Measurements from ENCODE around the gene ANKRD37.
"Not testable (repeated sequence)": the region's sequence is repeated elsewhere in the genome, so short reads cannot be mapped to it uniquely, and the experiment has no call there.

Gene ANKRD37, protein sequence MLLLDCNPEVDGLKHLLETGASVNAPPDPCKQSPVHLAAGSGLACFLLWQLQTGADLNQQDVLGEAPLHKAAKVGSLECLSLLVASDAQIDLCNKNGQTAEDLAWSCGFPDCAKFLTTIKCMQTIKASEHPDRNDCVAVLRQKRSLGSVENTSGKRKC

DNA sequence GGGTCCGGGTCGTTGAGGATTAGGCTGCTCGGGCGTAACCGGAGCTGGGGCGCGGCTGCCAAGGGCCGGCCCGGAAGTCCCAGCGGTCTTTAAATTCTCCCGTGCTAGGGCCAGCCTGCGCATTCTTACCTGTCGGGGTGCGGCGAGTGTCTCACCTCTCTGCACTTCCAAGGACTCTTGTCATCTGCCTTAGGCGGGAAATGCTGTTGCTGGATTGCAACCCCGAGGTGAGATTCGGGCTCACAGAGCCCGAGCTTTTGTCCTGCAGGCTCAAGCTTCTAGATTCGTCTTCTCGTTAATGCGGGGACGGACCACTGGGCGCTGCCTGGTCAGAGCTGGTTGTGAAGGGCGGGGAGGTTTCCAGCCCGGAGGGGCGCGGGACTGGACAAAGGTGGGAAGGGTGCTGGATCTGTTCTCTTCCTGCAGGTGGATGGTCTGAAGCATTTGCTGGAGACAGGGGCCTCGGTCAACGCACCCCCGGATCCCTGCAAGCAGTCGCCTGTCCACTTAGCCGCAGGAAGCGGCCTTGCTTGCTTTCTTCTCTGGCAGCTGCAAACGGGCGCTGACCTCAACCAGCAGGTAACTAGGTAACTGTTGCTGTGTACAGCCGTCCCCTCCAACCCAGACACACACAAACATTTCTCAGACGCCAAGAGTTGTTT is at the start of gene ANKRD37:
Gene ANKRD37, plus strand, starts transcription at position 118 of the 662 bp plus-strand sequence. Its CDS starts 83 bp downstream, at position 201.
- DNase-seq = no peak

DNA sequence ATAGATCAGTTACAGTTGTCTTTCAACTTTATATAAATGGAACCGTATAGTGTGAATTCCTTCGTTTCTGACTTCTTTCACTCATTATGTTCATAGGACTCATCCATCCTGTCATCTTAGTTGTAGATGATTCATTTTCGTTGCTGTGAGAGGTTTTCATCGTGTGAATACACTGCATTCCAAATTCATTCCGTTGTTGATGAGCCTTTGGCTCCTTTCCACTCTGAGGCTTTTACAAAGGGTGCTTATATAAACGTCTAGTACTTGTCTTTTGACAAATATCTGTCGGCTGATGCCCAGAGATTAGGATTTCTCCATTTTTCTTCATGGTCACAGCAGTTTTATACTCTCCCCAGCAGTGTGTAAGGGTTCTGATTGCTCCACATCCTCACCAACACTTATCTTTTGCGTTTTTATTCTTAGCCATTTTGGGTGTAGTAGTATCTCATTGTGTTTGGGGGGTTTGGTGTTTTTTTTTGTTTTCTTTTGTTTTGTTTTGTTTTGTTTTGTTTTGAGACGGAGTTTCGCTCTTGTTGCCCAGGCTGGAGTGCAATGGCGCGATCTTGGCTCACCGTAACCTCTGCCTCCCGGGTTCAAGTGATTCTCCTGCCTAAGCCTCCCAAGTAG is 49.6 kb upstream of the ANKRD37 start:
- DNase-seq = no peak

DNA sequence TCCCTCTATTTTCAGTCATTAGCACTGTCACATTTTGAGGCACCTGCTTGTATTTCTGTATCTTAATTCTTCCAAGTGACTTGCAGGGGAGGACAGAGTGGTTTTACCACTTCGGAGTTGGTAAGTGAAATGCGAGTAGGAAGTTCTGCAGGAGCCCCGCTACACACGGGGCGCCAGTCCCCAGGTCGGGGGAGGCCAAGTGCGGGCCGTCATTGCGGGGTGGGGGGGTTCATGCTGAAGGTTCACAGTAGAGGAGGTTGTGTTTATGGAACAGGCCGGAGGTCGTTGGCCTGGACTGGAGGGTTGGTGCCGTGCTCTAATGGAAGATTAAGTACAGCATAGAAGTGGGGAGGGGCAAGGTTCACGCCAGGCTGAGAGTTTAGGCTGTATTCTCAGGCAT is 45.0 kb upstream of the ANKRD37 start:
- no peak for DNase-seq

DNA sequence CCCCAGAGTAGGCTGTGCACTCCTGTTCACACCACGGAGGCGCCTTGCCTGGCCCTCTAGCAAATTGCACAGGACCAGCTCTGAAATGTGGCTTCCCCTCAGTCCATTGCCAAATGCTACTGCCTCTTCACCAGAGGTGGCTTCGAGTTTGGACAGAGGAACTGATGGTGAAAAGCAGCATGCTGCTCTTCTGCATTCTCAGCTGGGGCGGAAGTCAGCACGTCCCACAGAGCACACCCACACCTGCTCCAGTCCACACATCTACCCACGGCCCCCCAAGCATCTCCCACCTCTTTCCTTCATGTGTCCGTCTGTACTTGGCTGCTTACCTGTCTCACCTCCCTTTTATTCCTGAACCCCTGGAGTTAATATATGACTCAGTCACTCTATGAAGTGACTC is 44.4 kb upstream of the ANKRD37 start:
- no peak for DNase-seq

DNA sequence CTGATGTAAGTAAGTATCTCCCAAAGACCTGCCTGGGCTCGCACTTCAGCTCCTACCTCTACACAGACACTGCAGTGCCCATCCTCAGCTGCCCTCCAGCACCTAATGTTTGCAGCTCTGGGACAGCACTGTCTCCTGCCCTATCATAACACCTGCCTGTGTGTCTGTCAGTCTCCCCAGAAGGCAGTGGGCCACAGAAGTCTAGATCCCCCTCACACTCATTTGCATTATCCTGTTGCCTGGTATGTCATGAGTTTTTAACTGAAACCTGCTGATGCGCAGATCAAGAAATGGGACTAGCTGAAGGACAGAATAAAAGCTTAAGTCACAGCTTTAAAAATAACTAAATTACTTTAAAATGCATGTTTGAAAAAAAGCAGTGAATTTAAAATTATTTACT is 43.9 kb upstream of the ANKRD37 start:
- DNase-seq = no peak

DNA sequence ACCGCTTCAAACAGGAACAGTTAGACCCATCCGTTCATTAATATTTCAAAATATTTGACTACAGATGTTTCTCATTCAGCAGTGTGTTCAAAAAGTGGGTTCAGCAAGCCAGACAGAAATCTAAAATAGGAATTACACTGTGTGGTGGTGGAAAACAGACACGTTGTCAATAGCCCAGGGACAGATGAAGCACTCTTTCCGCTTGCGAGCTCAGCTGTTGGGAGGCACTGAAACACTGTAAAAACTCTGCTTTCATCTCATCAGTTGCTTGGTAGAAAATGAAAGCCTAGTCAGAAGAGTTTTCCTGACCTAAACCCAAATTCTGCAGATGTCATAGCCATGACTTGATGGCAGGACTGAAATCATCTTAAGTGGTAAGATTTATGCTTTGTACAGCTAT is 39.4 kb upstream of the ANKRD37 start:
- DNase-seq = no peak

DNA sequence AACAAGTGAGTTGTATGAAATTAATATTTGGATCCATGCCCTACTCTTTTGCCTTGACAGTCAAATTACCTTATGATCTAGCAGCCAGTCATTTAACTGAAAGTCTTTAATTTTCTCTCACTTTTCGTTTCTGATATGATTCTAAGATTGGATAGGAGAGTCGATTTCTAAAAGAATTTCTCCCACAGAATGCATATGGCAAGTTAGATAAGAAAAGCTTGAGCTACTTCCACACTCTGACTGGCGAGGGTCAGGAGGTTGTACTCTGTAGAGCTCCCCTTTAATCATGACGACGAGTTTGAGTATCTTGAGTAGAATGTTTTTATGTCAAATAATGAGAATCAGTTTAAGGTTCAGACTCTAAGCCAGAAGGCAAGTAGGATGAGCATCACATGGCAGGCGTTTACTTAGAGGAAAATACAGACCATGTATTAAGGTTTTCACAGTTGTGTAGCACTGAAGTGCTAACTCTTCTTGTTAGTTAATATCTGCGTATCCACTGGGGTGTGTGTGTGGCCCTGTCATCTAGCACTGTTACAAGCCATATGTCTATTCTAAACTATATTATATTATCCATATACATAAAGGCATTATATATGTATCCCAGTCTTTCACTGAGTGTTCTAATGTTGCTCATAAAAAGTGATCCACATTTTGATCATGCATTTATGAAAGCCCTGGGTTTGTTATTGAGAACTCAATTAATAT is 38.8 kb upstream of the ANKRD37 start:
- DNase-seq = no peak

DNA sequence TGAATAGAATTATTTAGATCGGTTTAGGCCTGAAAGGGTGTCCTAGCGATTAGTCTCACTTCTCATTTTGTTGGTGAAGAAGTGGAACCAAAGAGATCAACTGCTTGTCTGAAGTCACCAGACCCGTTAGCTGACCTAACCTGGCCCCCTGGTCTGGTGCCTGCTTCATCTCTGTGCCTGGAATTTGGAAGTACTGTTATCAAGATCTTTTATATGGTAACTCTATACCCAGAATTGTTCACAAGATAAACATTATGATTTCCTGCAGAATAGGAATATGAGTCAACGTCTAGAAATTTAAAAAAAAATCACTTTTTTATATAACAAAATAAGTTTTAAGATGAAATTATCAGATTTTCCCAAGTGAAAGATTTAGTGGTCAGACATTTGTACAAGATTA is 38.1 kb upstream of the ANKRD37 start:
- DNase-seq = no peak

DNA sequence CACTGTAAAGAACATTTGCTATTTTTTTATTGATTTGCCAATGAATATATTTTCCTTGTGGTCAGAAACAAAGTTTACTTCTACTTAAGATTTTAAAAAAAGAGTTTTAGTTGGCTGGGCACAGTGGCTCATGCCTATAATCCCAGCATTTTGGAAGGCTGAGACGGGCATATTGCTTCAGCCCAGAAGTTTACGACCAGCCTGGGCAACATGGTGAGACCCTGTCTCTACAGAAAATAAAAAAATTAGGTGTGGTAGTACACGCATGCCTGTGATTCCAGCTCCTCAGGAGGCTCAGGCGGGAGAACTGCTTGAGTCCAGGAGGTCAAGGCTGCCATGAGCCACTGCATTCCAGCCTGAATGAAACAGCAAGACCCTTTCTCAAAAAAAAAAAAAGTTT is 37.7 kb upstream of the ANKRD37 start:
- DNase-seq = no peak

DNA sequence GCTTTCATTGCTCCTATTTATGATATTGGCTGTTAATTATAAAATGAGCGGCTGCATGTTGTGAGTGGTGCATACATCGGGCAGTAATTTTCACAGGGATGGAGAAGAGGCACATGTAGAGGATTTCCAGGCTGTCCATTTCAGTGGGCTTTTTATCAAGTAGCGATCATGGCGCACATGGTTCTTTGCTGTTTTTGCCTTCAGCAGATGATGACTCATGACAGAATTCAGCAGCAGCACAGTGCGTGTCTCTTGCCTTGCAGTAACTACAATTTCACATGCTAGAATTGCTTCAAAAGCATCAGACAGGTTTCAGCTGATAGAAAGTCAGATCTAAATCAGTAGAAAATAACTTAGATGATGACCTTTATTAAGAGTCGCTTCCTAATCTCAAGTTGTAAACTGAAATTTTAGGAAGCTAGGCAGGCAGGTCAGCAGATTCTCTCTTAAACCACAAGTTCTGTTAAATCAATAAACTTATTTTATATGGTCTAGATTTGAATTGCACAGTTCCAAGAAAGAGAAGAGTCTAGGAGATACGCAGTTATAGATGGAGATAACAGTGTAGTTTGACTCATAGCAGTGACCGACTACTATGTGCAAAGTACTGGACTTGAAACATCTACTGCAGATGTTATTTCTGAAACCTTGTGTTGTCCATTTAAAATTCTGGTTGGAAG is 36.7 kb upstream of the ANKRD37 start:
- no peak for DNase-seq

DNA sequence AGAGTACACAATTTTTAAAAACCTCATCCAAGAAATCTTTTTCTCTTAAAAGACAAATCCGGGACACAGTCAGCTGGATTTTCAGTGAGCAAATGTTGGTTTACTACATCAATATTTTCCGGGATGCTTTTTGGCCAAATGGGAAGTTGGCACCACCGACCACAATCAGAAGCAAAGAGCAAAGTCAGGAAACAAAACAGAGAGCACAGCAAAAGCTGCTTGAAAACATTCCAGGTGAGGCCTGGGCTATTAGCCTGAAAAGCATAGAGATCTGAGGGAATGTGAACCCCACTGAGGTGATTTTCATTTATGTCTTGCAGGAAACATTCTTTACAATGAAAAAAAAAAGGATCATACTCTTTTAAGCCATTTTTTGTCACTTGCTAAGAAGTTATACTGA is 34.8 kb upstream of the ANKRD37 start:
- DNase-seq = no peak

DNA sequence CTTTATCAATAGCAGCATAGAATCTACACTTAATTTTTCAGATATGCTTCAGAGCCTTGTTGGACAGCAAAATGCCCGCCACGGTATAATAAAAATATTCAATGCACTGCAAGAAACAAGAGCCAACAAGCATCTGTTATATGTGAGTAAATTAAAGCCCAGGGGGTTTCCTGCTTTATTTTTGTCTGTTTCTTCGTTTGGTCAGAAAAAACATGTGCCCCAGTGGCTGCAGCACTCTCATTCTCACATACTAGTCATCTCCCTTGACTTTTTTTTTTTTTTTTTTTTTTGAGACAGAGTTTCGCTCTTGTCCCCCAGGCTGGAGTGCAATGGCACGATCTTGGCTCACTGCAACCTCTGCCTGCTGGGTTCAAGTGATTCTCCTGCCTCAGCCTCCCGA is 34.1 kb upstream of the ANKRD37 start:
- not testable (repeated sequence) for DNase-seq

DNA sequence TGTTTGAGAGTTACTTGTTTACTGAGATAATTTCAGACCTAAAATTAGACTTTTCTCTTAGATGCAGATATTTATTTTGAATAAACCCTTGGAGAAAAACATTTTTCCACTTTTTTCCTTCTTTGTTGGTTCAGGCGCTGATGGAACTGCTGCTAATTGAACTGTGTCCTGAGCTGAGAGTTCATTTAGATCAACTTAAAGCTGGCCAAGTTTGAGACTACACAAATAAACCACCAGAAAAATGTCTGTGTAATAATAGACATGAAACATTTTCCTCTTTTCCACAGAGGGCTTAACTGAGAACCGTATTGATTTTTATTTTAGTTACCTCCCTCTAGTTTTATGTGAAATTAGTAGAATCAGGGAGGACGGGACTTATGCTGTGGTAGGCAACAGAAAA is 33.4 kb upstream of the ANKRD37 start:
- DNase-seq = no peak

DNA sequence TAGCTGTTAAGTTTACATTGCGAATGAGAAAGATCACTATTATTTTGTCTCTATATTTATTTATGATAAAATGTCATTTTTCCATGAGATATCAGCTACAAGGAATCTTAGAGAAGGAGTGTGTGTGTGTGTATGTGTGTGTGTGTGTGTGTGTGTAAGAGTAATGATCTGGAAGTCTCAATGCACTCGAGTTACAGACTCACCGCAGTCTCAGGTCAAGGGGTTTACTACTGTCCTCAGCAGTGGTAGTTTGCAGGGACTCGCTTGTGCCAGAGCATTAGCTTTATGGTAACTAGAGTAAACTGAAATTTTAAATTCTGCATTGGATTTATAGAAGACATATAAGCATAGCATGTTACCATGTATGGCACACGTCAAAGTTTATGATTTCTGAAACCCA is 31.8 kb upstream of the ANKRD37 start:
- no peak for DNase-seq

DNA sequence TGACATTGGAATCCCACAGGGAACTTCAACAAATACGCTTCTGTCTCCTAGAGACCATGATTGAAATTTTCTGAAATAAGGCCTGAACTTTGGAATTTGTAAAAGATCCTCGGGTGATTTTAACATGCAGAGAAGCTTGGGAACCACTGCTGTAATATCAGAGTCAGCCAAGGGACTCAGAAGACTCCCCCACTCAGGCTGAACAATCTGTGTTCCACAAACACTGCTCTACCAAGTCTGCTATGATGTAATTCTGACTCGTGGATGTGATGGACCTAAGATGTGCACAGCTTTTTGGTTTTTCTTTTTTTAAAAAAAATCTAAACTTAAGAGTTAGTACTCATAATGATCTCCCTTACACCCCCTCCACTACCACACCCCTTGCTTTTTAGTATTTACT is 26.9 kb upstream of the ANKRD37 start:
- no peak for DNase-seq

DNA sequence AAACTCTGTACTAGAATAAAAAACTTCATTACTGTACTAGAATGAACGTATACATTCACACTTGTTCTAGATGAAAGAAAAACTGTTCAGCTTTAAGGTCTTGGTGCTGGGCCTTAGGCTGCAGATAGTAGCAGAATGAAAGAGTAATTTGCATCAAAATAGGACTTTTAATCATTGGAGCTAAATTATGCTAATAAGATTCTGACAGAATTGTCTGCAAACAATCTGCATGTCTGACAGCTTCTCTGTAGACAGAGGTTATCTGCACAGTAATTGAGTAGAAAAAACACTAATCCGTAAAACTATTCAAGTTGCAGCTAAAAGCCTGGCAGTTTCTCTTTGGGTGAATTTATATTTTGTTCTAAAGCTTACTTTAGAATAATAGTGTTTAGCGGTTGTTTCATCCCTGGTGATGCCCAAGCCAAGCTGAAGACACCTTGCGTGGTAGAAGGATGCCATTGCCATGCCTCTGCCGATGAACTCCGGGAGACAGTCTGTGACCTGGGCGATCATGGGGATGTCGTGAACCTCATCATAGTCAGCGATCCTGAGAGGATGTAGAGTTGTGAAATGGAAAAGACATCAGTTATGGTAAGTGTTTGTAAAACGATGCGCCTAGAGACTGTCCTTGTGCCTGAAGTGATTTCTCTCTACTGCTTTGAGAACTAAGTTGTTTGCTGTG is 26.2 kb upstream of the ANKRD37 start:
- DNase-seq = no peak

DNA sequence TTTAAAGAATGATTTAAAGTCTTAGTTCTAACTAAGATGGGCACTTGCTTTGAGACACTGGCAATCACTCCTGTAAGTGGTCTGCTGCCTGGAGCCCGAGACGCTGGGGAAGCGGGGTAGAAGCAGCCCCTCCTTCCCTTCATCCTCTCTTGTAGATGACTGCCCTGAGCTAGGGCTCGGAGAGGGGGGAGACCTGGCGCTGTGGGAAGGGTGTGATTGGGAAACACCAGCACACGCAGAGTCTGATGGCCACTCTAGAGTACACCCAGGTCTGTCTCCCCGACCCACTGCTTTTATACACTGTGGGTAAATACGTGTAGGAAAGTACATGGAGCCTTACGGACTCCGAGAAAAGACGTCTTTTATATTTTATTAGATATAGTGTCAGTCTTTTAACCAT is 24.9 kb upstream of the ANKRD37 start:
- no peak for DNase-seq

DNA sequence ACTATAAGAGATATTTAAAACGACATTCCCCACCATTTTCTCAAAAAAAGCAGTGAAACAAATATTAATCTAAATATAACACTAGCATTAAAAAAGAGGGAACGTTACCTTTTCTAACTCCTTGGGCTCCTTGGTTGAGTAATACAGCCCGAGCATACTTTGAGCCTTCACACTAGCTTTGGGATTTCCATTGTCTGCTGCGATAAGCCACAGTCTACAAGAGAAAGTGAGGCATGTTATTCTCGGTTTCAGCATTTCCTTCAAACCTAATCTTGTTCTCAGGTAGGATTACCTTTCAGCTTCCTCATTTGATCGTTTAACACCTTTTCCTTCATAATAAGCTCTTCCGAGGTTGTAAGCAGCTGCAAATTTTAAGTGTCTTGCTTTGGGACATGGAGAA is 22.6 kb upstream of the ANKRD37 start:
- no peak for DNase-seq

DNA sequence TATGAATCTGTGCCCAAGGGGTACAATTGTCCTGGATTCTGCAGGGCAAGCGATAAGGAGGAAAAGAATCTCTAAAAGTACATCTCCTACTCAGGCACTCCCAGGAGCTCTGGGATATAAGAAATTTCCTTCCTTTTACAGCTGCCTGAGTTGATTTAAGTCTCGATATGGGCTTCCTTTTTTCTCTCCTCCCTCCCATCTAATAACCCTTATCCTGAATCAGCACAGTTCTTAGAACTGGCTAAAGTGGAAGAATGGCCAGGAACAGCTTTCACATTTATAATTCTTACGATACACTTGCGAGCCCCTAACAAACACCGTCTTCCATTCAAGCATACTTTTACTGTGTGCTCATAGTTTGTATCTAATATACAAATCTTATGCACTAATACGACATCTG is 22.1 kb upstream of the ANKRD37 start:
- no peak for DNase-seq

DNA sequence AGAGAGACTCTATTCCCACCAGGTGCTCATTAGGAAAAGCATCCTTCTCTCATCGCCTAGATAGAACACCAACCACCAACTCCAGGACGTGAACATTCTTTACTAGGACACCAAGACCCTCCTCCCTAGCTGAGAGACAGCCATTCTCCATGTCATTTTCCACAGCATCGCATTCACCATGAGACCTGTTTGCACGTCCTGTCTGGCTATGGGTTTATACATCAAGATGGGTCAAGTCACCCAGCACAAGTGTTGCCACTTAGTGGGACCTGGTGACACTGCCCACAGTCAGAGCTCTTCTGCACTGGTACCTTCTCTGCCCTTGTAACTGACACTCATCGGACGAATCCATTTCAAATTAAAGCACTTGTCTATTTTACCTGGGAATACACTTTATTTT is 18.4 kb upstream of the ANKRD37 start:
- no peak for DNase-seq

DNA sequence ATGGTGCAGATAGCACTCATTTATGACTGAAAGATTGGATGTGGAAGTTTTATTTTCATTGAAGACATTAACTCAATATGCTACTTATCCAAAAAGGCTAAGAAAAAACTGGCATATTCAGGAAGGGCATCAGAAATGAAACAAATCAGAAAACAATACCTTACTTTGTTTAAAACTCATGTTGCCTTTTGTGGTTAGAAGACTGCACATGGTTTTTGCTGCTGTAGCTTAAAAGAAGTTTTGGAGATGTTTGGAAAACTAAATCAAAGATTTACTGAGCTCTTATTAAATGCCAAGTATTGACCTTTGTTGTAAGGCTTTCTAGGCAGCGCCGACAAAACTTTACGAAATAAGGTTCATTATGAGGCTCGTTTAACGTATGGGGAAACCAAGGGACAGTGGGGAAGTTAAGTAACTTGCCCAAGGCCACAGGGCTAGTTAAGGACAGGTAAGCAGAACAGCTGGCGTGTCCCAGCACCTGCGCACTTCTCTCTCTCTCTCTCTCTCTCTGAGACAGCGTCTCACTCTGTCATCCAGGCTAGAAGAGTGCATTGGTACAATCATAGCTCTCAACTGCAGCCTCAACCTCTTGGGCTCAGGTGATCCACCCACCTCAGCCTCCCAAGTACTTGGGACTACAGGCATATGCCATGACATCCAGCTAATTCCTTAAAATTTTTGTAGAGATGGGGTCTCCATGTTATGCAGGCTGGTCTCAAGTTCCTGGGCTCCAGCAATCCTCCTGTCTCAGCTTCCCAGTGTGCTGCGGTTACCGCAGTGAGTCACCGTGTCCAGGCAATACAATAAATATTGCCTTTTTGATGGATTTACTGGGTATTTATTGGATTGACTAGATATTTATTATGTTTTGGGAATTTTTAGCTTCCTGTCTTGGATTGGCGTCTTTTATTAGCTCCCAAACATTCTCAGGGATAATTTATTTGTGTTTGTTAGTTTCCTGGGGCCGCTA is 17.0 kb upstream of the ANKRD37 start:
- no peak for DNase-seq

DNA sequence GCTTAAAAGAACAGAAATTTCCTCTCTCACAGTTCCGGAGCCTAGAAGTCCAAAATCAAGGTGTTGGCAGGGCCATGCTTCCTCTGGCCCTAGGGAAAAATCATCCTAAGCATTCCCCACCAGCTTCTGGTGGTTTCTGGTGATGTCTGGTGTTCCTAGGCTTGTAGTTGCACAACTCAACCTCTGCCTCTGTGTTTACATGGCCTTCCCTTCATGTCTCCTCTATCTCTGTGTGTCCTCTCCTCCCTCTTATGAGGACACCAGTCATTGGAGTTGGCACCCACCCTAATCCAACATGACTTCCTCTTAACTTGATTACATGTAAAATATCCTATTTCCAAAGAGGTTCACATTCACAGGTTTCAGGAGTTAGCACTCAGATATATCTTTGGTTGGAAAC is 16.3 kb upstream of the ANKRD37 start:
- DNase-seq = no peak
